Amygdala (tissue), 56 donors: Measurements from ENCODE around the gene SLC23A3.
A peak's percentile ranks its signal among the peaks of the same experiment; 100 is the strongest.
"Not testable (repeated sequence)": the region's sequence is repeated elsewhere in the genome, so short reads cannot be mapped to it uniquely, and the experiment has no call there.

Experiments used
- DNase-seq, 56 donors: peaks; one replicate each; lab custom pipeline; 2025; lab: John Stamatoyannopoulos, UW

Gene SLC23A3

GRCh38 chr2:219205165-219205538, 35.3 kb upstream of the SLC23A3 start:
- no peak for DNase-seq

GRCh38 chr2:219204425-219205164, 34.8 kb upstream of the SLC23A3 start:
- DNase-seq = no peak

GRCh38 chr2:219201331-219201730, 31.5 kb upstream of the SLC23A3 start:
- not testable (repeated sequence) for DNase-seq

GRCh38 chr2:219200502-219201326, 30.9 kb upstream of the SLC23A3 start:
- peak in 1 of 56 donors; percentile 30 for DNase-seq

GRCh38 chr2:219199470-219200211, 29.8 kb upstream of the SLC23A3 start:
- no peak for DNase-seq

GRCh38 chr2:219198974-219199373, 29.1 kb upstream of the SLC23A3 start:
- no peak for DNase-seq

GRCh38 chr2:219197388-219197787, 27.6 kb upstream of the SLC23A3 start:
- DNase-seq = no peak

GRCh38 chr2:219186754-219187456, 17.1 kb upstream of the SLC23A3 start:
- DNase-seq = no peak

GRCh38 chr2:219184121-219184520, 14.3 kb upstream of the SLC23A3 start:
- no peak for DNase-seq

- DNase-seq = no peak
These were observed 13.4 kb upstream of the SLC23A3 start for GRCh38 chr2:219183151-219183772.

- no peak for DNase-seq
These were observed 12.7 kb upstream of the SLC23A3 start for GRCh38 chr2:219182331-219183150.

GRCh38 chr2:219181531-219181930, 11.7 kb upstream of the SLC23A3 start:
- no peak for DNase-seq

GRCh38 chr2:219180961-219181360, 11.1 kb upstream of the SLC23A3 start:
- DNase-seq = no peak

GRCh38 chr2:219179601-219180465, 10.0 kb upstream of the SLC23A3 start:
- no peak for DNase-seq

GRCh38 chr2:219178377-219179175, 8.7 kb upstream of the SLC23A3 start:
- DNase-seq = peak in 23 of 56 donors; percentile 38 to 86 (median 56)

GRCh38 chr2:219177552-219178376, 7.9 kb upstream of the SLC23A3 start, which contains the start of gene RETREG2:
Gene RETREG2, plus strand, starts transcription at chr2:219178275. Its CDS starts 78 bp downstream, at chr2:219178353.
- DNase-seq = peak; percentile 33 to 90 (median 78)
